Stimulated activated CD8-positive, alpha-beta memory T cell treated with anti-CD3 and anti-CD28 coated beads, Interleukin-15, amount 100 ng/mL, for 4 hours (primary cell): Measurements from ENCODE around the gene VEGFD.
A peak's percentile ranks its signal among the peaks of the same experiment; 100 is the strongest.

ENCODE experiments used
- DNase-seq, 2 donors: peaks; one replicate each; pipeline ENCODE4 v3.0.0-alpha.2; 2020; ENCODE audit warnings: low read depth in 2 of 2

Gene VEGFD

GRCh38 chrX:15359701-15360100 lies 24.5 kb downstream of the VEGFD start:
- no peak for DNase-seq

- no peak for DNase-seq
These were observed 25.7 kb downstream of the VEGFD start for GRCh38 chrX:15358533-15358932.

- DNase-seq = no peak
These were observed 27.8 kb downstream of the VEGFD start for GRCh38 chrX:15356444-15356843.

GRCh38 chrX:15350329-15350996 lies 33.8 kb downstream of the VEGFD start:
- no peak for DNase-seq

- no peak for DNase-seq
These were observed 35.2 kb downstream of the VEGFD start for GRCh38 chrX:15349046-15349445.

GRCh38 chrX:15345976-15346375 lies 38.2 kb downstream of the VEGFD start:
- no peak for DNase-seq

- no peak for DNase-seq
These were observed 40.1 kb downstream of the VEGFD start for GRCh38 chrX:15344106-15344505.

- no peak for DNase-seq
These were observed 41.1 kb downstream of the VEGFD start for GRCh38 chrX:15343075-15343476.

GRCh38 chrX:15340867-15341266 lies 43.3 kb downstream of the VEGFD start:
- no peak for DNase-seq

GRCh38 chrX:15336023-15336413 lies 48.2 kb downstream of the VEGFD start:
- DNase-seq = peak in 1 of 2 donors; percentile 10

- DNase-seq = peak; percentile 78 to 85
These were observed 48.8 kb downstream of the VEGFD start, which contains the start of gene PIGA for GRCh38 chrX:15335135-15336022. PIGA (minus strand) TSS chrX:15335523; CDS start chrX:15331930, 3,593 bp downstream.

GRCh38 chrX:15334561-15334960 lies 49.7 kb downstream of the VEGFD start:
- no peak for DNase-seq

- DNase-seq = no peak
These were observed 55.4 kb downstream of the VEGFD start for GRCh38 chrX:15328821-15329220.

GRCh38 chrX:15328131-15328530 lies 56.1 kb downstream of the VEGFD start:
- no peak for DNase-seq

GRCh38 chrX:15322472-15322871 lies 61.7 kb downstream of the VEGFD start:
- DNase-seq = no peak

GRCh38 chrX:15322072-15322471 lies 62.1 kb downstream of the VEGFD start:
- DNase-seq = no peak

GRCh38 chrX:15321447-15321846 lies 62.8 kb downstream of the VEGFD start:
- no peak for DNase-seq

- DNase-seq = no peak
These were observed 63.9 kb downstream of the VEGFD start for GRCh38 chrX:15320297-15320696.

- no peak for DNase-seq
These were observed 65.1 kb downstream of the VEGFD start for GRCh38 chrX:15319075-15319474.

- no peak for DNase-seq
These were observed 68.7 kb downstream of the VEGFD start, which contains the start of gene ASB11 for GRCh38 chrX:15315509-15315908. ASB11 (minus strand) TSS chrX:15315640; CDS start chrX:15315605, 35 bp downstream.

- no peak for DNase-seq
These were observed 69.7 kb downstream of the VEGFD start for GRCh38 chrX:15314472-15314871.

- no peak for DNase-seq
These were observed 73.1 kb downstream of the VEGFD start for GRCh38 chrX:15311119-15311518.

GRCh38 chrX:15310117-15310516 lies 74.1 kb downstream of the VEGFD start:
- no peak for DNase-seq
